IMR-90 (cell line): Measurements from ENCODE around the gene SKIL. TPM values are rescaled to one million over a fixed set of nuclear protein-coding genes. Genes with fewer than 3 reads are reported as not detected.

Source experiments
- ATAC-seq: fragments of 200-7000 bp; cut with Tn5 transposase; 2 replicates; pipeline ENCODE4 v1.9.1; 2020; ENCODE audit warnings: low read depth, mild to moderate bottlenecking, moderate library complexity
- BruUV-seq: library from RNA; stranded (reverse); fragments of 400-500 nt; replicated peaks from 2 replicates; lab custom pipeline; 2021; lab: Mats Ljungman, UMichigan
- CTCF ChIA-PET: fragments of 300-600 bp; formaldehyde crosslinking; extraction: SDS; loops from one replicate; lab custom pipeline; 2021; ENCODE audit warnings: antibody characterized with exemption; lab: Yijun Ruan, JAX
- POLR2A ChIA-PET: fragments of 300-600 bp; sonication (Branson Sonifier 250); formaldehyde crosslinking; loops from one replicate; lab custom pipeline; 2022; ENCODE audit warnings: antibody characterized with exemption; ENCODE audit not compliant: unreplicated experiment; lab: Charles Lee
- DNase-seq: peaks from one replicate; pipeline ENCODE4 v3.0.0; 2013
- H2AFZ ChIP-seq: replicated peaks from 2 replicates; pipeline ENCODE3; 2013; ENCODE audit warnings: low read length, mild to moderate bottlenecking; ENCODE audit not compliant: poor library complexity
- H2AK5ac ChIP-seq: 2 replicates; pipeline ENCODE4 v1.6.1; 2013; ENCODE audit warnings: low read depth, low read length, inconsistent platforms
- H2AK9ac ChIP-seq: replicated peaks from 2 replicates; pipeline ENCODE3; 2013; ENCODE audit warnings: mild to moderate bottlenecking, low read depth, low read length, moderate library complexity; ENCODE audit not compliant: poor library complexity
- H2BK120ac ChIP-seq: 2 replicates; pipeline ENCODE4 v1.6.1; 2013; ENCODE audit warnings: low read depth, low read length, inconsistent platforms
- H2BK15ac ChIP-seq: 3 replicates; pipeline ENCODE4 v1.6.1; 2013; ENCODE audit warnings: low read depth, low read length, inconsistent platforms
- H2BK20ac ChIP-seq: 2 replicates; pipeline ENCODE4 v1.6.1; 2013; ENCODE audit warnings: low read depth, mild to moderate bottlenecking, inconsistent platforms, low read length, moderate library complexity
- H2BK5ac ChIP-seq: 2 replicates; pipeline ENCODE4 v1.6.1; 2013; ENCODE audit warnings: mild to moderate bottlenecking, low read depth, low read length, inconsistent platforms; ENCODE audit not compliant: poor library complexity, severe bottlenecking
- H3K14ac ChIP-seq: replicated peaks from 2 replicates; pipeline ENCODE4 v1.6.1; 2013; ENCODE audit warnings: low read depth, low read length, inconsistent platforms
- H3K18ac ChIP-seq: 2 replicates; pipeline ENCODE4 v1.6.1; 2013; ENCODE audit warnings: low read depth, low read length, control low read depth
- H3K23ac ChIP-seq: 2 replicates; pipeline ENCODE4 v1.6.1; 2013; ENCODE audit warnings: low read depth, low read length, inconsistent platforms
- H3K27ac ChIP-seq: 2 replicates; pipeline ENCODE4 v1.5.1; 2013; ENCODE audit warnings: mild to moderate bottlenecking, control low read depth, low read length; ENCODE audit not compliant: insufficient read depth
- H3K27me3 ChIP-seq: 2 replicates; pipeline ENCODE4 v1.6.1; 2013; ENCODE audit warnings: low read length; ENCODE audit not compliant: control insufficient read depth, insufficient read depth
- H3K36me3 ChIP-seq: 2 replicates; pipeline ENCODE4 v1.6.1; 2013; ENCODE audit warnings: low read length, mixed read lengths; ENCODE audit not compliant: control insufficient read depth, insufficient read depth
- H3K4ac ChIP-seq: 2 replicates; pipeline ENCODE4 v1.6.1; 2013; ENCODE audit warnings: low read depth, low read length, inconsistent platforms
- H3K4me1 ChIP-seq: 2 replicates; pipeline ENCODE4 v1.6.1; 2013; ENCODE audit warnings: low read length, mixed read lengths; ENCODE audit not compliant: control insufficient read depth, insufficient read depth
- H3K4me2 ChIP-seq: 2 replicates; pipeline ENCODE4 v1.6.1; 2013; ENCODE audit warnings: low read depth, mild to moderate bottlenecking, control low read depth, low read length, moderate library complexity
- H3K4me3 ChIP-seq: 2 replicates; pipeline ENCODE4 v1.5.1; 2013; ENCODE audit warnings: low read depth, mild to moderate bottlenecking, control low read depth, low read length, moderate library complexity; ENCODE audit not compliant: insufficient read depth
- H3K56ac ChIP-seq: 2 replicates; pipeline ENCODE4 v1.6.1; 2013; ENCODE audit warnings: low read length, inconsistent platforms; ENCODE audit not compliant: insufficient read depth; ENCODE audit errors: extremely low read depth
- H3K79me1 ChIP-seq, 2 experiments: 2 replicates each; pipeline ENCODE4 v1.6.1; 2013; ENCODE audit warnings: low read length in 2 of 2, inconsistent platforms in 1 of 2, low read depth in 1 of 2
- H3K9ac ChIP-seq: 2 replicates; pipeline ENCODE4 v1.6.1; 2013; ENCODE audit warnings: low read depth, low read length, control low read depth
- H3K9me1 ChIP-seq: 2 replicates; pipeline ENCODE4 v1.6.1; 2013; ENCODE audit warnings: low read length, inconsistent platforms; ENCODE audit not compliant: insufficient read depth
- H3K9me3 ChIP-seq: 2 replicates; pipeline ENCODE4 v1.6.1; 2013; ENCODE audit warnings: low read length; ENCODE audit not compliant: control insufficient read depth, insufficient read depth
- H4K20me1 ChIP-seq: 2 replicates; pipeline ENCODE4 v1.6.1; 2013; ENCODE audit warnings: low read length, inconsistent platforms; ENCODE audit not compliant: insufficient read depth
- H4K5ac ChIP-seq: 2 replicates; pipeline ENCODE4 v1.6.1; 2013; ENCODE audit warnings: mild to moderate bottlenecking, low read depth, low read length, control low read depth
- H4K8ac ChIP-seq, 2 experiments: 2 replicates each; pipeline ENCODE4 v1.6.1; 2013; ENCODE audit warnings: low read depth in 2 of 2, low read length in 2 of 2, control low read depth in 1 of 2, inconsistent platforms in 1 of 2
- H4K91ac ChIP-seq: 2 replicates; pipeline ENCODE4 v1.6.1; 2013; ENCODE audit warnings: low read depth, low read length, inconsistent platforms; ENCODE audit not compliant: insufficient read depth
- CEBPB ChIP-seq: IDR thresholded peaks from 2 replicates; pipeline ENCODE4 v1.6.1; 2012; ENCODE audit warnings: low read depth, low read length, improper control_type of control experiment
- CHD1 ChIP-seq: IDR thresholded peaks from 2 replicates; pipeline ENCODE4 v1.6.1; 2012; ENCODE audit warnings: low read depth, low read length, improper control_type of control experiment
- CTCF ChIP-seq: conservative IDR thresholded peaks from 2 replicates; pipeline ENCODE4 v1.5.1; 2012; ENCODE audit warnings: mild to moderate bottlenecking, low read depth, low read length, improper control_type of control experiment
- ELK1 ChIP-seq: fragments of 150-350 bp; IDR thresholded peaks from 2 replicates; pipeline ENCODE4 v1.6.1; 2016; ENCODE audit warnings: low read depth, mild to moderate bottlenecking, low read length, moderate library complexity, borderline replicate concordance
- MAFK ChIP-seq: IDR thresholded peaks from 2 replicates; pipeline ENCODE4 v1.6.1; 2012; ENCODE audit warnings: low read depth, low read length, improper control_type of control experiment
- MAZ ChIP-seq: IDR thresholded peaks from 2 replicates; pipeline ENCODE4 v1.6.1; 2012; ENCODE audit warnings: low read depth, mild to moderate bottlenecking, low read length, improper control_type of control experiment, moderate library complexity, borderline replicate concordance
- RFX5 ChIP-seq: IDR thresholded peaks from 2 replicates; pipeline ENCODE4 v1.8.0; 2012; ENCODE audit warnings: low read depth, mild to moderate bottlenecking, low read length, moderate library complexity
- SMC3 ChIP-seq: fragments of 150-350 bp; IDR thresholded peaks from 2 replicates; pipeline ENCODE4 v1.6.1; 2016; ENCODE audit warnings: low read depth, mild to moderate bottlenecking, antibody characterized with exemption, low read length, moderate library complexity
- WGBS, 2 experiments: methylation state at CpG; one replicate each; pipeline versions ENCODE4 v1.1.5 to v1.1.7; 2013; ENCODE audit warnings: missing lambda C conversion rate in 2 of 2; ENCODE audit not compliant: insufficient read length in 1 of 2; ENCODE audit errors: extremely low coverage in 2 of 2; 5-methylcytosine and 5-hydroxymethylcytosine counted together
- dilution Hi-C: fragments of 300-500 bp; cut with HindIII; formaldehyde crosslinking; loops from one replicate; pipeline ENCODE4 v1.14.3; 2018; ENCODE audit warnings: low sequenced_read_pairs; ENCODE audit not compliant: unreplicated experiment
- in situ Hi-C: fragments of 300-500 bp; cut with MboI; formaldehyde crosslinking; loops from 3 replicates; pipeline ENCODE4 v1.14.3; 2019; ENCODE audit warnings: low sequenced_read_pairs, inconsistent platforms, mixed read lengths
- intact Hi-C: fragments of 100-400 bp; cut with micrococcal nuclease; formaldehyde crosslinking; loops from 2 replicates; pipeline ENCODE4 v1.10.0; 2022
- polyA plus RNA-seq, 3 experiments: library from polyadenylated mRNA; depleted of rRNA; stranded (reverse); fragments of >200 nt; gene quantifications; 2 replicates each; pipeline ENCODE4 v1.2.3, GENCODE V29; 2012; ENCODE audit warnings: low replicate concordance in 1 of 3
- total RNA-seq: library from RNA; depleted of rRNA; stranded (reverse); fragments of >200 nt; gene quantifications from 2 replicates; pipeline ENCODE4 v1.2.3, GENCODE V29; 2012

The SKIL gene
- total and polyA plus RNA-seq, 2 of the 4 experiments (the other 2 are of a cell fraction), result 9.2 to 55.9 TPM

- H2AK9ac ChIP-seq, result peak overlapping the region; percentile 2
- no peaks in the 10 kb centered on the region for H4K20me1 ChIP-seq
- no peak overlapping the region for H3K4me2 ChIP-seq
- H3K4me3 ChIP-seq, result no peak overlapping the region
- H4K8ac ChIP-seq, result no peak overlapping the region; a peak in 1 of 4 replicates
- H3K4me1 ChIP-seq, result peaks cover 2% of the 10 kb centered on the region
- no peaks in the 10 kb centered on the region for H3K9me3 ChIP-seq
- no peak overlapping the region for H2BK5ac ChIP-seq
- WGBS, 2 experiments, result no CpG with 5 or more reads among the region's 4 CpGs
- dilution Hi-C loops (no loop called here), intact Hi-C loops (loop anchor here (5.0 kb wide), 1 partner anchor 494 kb away; the partner anchor contains the start of gene EIF5A2), in situ Hi-C loops (no loop called here)
- H3K9me1 ChIP-seq, result no peaks in the 10 kb centered on the region
- no peaks in the 10 kb centered on the region for H3K27me3 ChIP-seq
- peaks cover 0 to 6% of the 10 kb centered on the region in 2 experiments; a peak in 1 of 4 replicates for H3K79me1 ChIP-seq
- no peak for DNase-seq
- peak overlapping the region; percentile 80; the same call in 1 of the 2 replicates for H2AK5ac ChIP-seq
- H3K14ac ChIP-seq, result no peak overlapping the region; the same call in 1 of the 2 replicates
- CTCF ChIA-PET, result interaction anchor here (0.9 to 5.2 kb wide), 14 partner anchors 18 to 435 kb away, joined by 3 to 101 read pairs (median 4); no protein-coding TSS in a partner anchor
- POLR2A ChIA-PET, result no interaction called here
- TF ChIP-seq MAZ, result no peak
- no peak for TF ChIP-seq MAFK
- TF ChIP-seq CHD1, result no peak
- no peak for TF ChIP-seq CEBPB
- TF ChIP-seq ELK1, result no peak
- no peak for TF ChIP-seq CTCF
- TF ChIP-seq SMC3, result no peak
- no peak for TF ChIP-seq RFX5
- H2BK15ac ChIP-seq, result peak overlapping the region; percentile 6; the same call in 1 of the 3 replicates
- H3K56ac ChIP-seq, result no peak overlapping the region
- no peak overlapping the region for H2AFZ ChIP-seq
- H4K91ac ChIP-seq, result peak overlapping the region; percentile 46; the same call in 1 of the 2 replicates
- ATAC-seq, result no peak
- no TSS peak for BruUV-seq
- H3K23ac ChIP-seq, result no peak overlapping the region
- H2BK20ac ChIP-seq, result peak overlapping the region; percentile 53
- H3K18ac ChIP-seq, result no peak overlapping the region
- no peaks in the 10 kb centered on the region for H3K36me3 ChIP-seq
- H2BK120ac ChIP-seq, result peak overlapping the region; percentile 69
- H3K27ac ChIP-seq, result no peak overlapping the region
- H3K9ac ChIP-seq, result no peak overlapping the region
- H3K4ac ChIP-seq, result peak overlapping the region; percentile 31
- H4K5ac ChIP-seq, result no peak overlapping the region
Observed at GRCh38 chr3:170413291-170413690, 55.8 kb downstream of the SKIL start.
